ENCODE measurements around the gene CNNM2. TPM values are rescaled to one million over a fixed set of nuclear protein-coding genes. Genes with fewer than 3 reads are reported as not detected.

Gene CNNM2
- total RNA-seq, 3 donors from 2014 or later (not counting 1 experiment from before 2014, with no cell fraction given) = 8.6 to 18.0 (median 16.7) TPM

DNA sequence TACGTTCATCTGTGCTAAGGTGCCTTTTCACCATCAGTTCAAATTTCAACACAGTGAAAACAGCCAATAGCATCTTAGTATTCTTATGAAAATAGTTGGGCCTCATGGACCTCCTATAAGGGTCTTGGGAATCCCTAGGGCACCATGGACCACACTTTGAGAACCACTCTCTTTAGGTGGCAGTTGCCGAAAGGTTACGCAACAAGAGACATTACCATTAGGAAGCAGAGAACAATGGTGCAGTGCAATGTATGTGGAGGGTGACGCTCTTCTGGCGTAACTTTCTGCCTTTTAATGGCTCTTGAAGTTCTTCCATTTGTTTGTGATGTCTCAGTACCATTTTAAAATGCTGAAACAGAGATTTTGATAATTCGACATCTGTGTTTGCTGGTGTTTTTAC is 131.1 kb downstream of the CNNM2 start:
- no peaks in the 10 kb centered on the region for H3K36me3 ChIP-seq (ENCODE audit: control insufficient read depth, insufficient read depth, low read length)
- H3K4me3 ChIP-seq (ENCODE audit: low read length) = no peak overlapping the region
- peaks cover 15% of the 10 kb centered on the region for H3K4me1 ChIP-seq (ENCODE audit: control insufficient read depth, insufficient read depth, low read length)
- H3K9me3 ChIP-seq (ENCODE audit: control insufficient read depth, insufficient read depth, low read length) = no peaks in the 10 kb centered on the region
- Mint-ChIP-seq H3K27me3 (ENCODE audit: low read depth in 2 of 2) (no peaks in the 10 kb centered on the region), H3K36me3 (no peaks in the 10 kb centered on the region), H3K9me3 (no peaks in the 10 kb centered on the region), H3K27ac (no peak overlapping the region), H3K4me3 (no peak overlapping the region), H3K4me1 (peaks cover 15 to 16% of the 10 kb centered on the region in 2 donors)
- intact Hi-C loops (cut with micrococcal nuclease) = no loop called here
- DNase-seq = no peak
- H3K27ac ChIP-seq (ENCODE audit: low read length) = no peak overlapping the region
- H3K27me3 ChIP-seq (ENCODE audit: control insufficient read depth, insufficient read depth, low read length) = no peaks in the 10 kb centered on the region
- no peak for ATAC-seq
- TF ChIP-seq, protein P1, sequence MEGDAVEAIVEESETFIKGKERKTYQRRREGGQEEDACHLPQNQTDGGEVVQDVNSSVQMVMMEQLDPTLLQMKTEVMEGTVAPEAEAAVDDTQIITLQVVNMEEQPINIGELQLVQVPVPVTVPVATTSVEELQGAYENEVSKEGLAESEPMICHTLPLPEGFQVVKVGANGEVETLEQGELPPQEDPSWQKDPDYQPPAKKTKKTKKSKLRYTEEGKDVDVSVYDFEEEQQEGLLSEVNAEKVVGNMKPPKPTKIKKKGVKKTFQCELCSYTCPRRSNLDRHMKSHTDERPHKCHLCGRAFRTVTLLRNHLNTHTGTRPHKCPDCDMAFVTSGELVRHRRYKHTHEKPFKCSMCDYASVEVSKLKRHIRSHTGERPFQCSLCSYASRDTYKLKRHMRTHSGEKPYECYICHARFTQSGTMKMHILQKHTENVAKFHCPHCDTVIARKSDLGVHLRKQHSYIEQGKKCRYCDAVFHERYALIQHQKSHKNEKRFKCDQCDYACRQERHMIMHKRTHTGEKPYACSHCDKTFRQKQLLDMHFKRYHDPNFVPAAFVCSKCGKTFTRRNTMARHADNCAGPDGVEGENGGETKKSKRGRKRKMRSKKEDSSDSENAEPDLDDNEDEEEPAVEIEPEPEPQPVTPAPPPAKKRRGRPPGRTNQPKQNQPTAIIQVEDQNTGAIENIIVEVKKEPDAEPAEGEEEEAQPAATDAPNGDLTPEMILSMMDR (IDR thresholded peaks at IDR 0.05) = no peak
- WGBS (ENCODE audit: insufficient coverage) = 95% methylated on average over 6 of the region's 6 CpGs

GRCh38 chr10:103053659-103054581 is 135.8 kb downstream of the CNNM2 start:
- DNase-seq = peak; percentile 65 to 84
- Mint-ChIP-seq H3K4me3 (peak overlapping the region; percentile 91), H3K4me1 (peaks cover 26 to 27% of the 10 kb centered on the region in 2 donors), H3K36me3 (no peaks in the 10 kb centered on the region), H3K9me3 (no peaks in the 10 kb centered on the region), H3K27ac (peak overlapping the region; percentile 92 to 93), H3K27me3 (ENCODE audit: low read depth in 2 of 2) (no peaks in the 10 kb centered on the region)
- H3K4me3 ChIP-seq (ENCODE audit: low read length) = peak overlapping the region; percentile 45
- intact Hi-C loops (cut with micrococcal nuclease) = loop anchor here (1.0 kb wide), 1 partner anchor 137 kb away; no protein-coding TSS in a partner anchor
- TF ChIP-seq, protein P1 (IDR thresholded peaks at IDR 0.05) = peak; percentile 20
- peak; percentile 85 to 93 (median 89) for ATAC-seq
- H3K27ac ChIP-seq (ENCODE audit: low read length) = peak overlapping the region; percentile 76
- no peaks in the 10 kb centered on the region for H3K9me3 ChIP-seq (ENCODE audit: control insufficient read depth, insufficient read depth, low read length)
- WGBS (ENCODE audit: insufficient coverage) = 39% methylated on average over 19 of the region's 20 CpGs
- no peaks in the 10 kb centered on the region for H3K36me3 ChIP-seq (ENCODE audit: control insufficient read depth, insufficient read depth, low read length)
- no peaks in the 10 kb centered on the region for H3K27me3 ChIP-seq (ENCODE audit: control insufficient read depth, insufficient read depth, low read length)
- peaks cover 25% of the 10 kb centered on the region for H3K4me1 ChIP-seq (ENCODE audit: control insufficient read depth, insufficient read depth, low read length)

DNA sequence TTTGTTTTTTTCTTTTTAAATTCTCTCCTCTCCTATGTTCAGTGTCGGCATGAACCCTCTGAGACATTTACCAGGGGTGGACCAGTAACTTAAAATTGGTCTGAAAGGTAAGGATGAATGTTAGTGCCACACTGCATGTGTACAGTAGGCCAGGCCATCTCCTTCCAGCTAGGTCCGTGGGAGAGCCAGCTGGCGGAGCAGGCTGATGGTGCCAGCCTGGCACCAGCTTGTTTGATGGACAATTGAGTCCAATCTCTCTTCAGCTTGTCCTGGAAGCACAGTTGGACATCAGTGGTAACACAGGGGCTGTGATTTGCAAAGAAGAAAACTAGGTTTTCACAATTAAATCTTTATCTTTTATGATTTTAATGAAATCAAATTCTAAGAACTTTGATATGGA is 136.5 kb downstream of the CNNM2 start:
- Histone ChIP-seq H3K4me3 (ENCODE audit: low read length) (peak overlapping the region; percentile 45), H3K27me3 (ENCODE audit: control insufficient read depth, insufficient read depth, low read length) (no peaks in the 10 kb centered on the region), H3K27ac (ENCODE audit: low read length) (peak overlapping the region; percentile 76), H3K4me1 (ENCODE audit: control insufficient read depth, insufficient read depth, low read length) (peaks cover 25% of the 10 kb centered on the region), H3K9me3 (ENCODE audit: control insufficient read depth, insufficient read depth, low read length) (no peaks in the 10 kb centered on the region), H3K36me3 (ENCODE audit: control insufficient read depth, insufficient read depth, low read length) (no peaks in the 10 kb centered on the region)
- no peaks in the 10 kb centered on the region for H3K9me3 Mint-ChIP-seq
- ATAC-seq = peak in 2 of 3 donors; percentile 14 to 20
- H3K36me3 Mint-ChIP-seq = no peaks in the 10 kb centered on the region
- intact Hi-C loops (cut with micrococcal nuclease) = loop anchor here (1.0 kb wide), 1 partner anchor 137 kb away; no protein-coding TSS in a partner anchor
- TF ChIP-seq, protein P1 (IDR thresholded peaks at IDR 0.05) = no peak
- H3K4me3 Mint-ChIP-seq = peak overlapping the region; percentile 91
- WGBS (ENCODE audit: insufficient coverage) = 60% methylated on average over 3 of the region's 3 CpGs
- H3K27ac Mint-ChIP-seq = peak overlapping the region; percentile 92 to 93
- H3K4me1 Mint-ChIP-seq = peaks cover 26 to 27% of the 10 kb centered on the region in 2 donors
- no peak for DNase-seq
- H3K27me3 Mint-ChIP-seq (ENCODE audit: low read depth in 2 of 2) = no peaks in the 10 kb centered on the region
